GM19324 (cell line): Measurements from ENCODE around the gene SLC2A2.

Experiments used
- ATAC-seq: cut with Tn5 transposase; IDR thresholded peaks from one replicate; pipeline ENCODE4 v1.9.1; 2021; ENCODE audit warnings: mild to moderate bottlenecking, moderate library complexity; ENCODE audit not compliant: unreplicated experiment, low FRiP score

The SLC2A2 gene

DNA sequence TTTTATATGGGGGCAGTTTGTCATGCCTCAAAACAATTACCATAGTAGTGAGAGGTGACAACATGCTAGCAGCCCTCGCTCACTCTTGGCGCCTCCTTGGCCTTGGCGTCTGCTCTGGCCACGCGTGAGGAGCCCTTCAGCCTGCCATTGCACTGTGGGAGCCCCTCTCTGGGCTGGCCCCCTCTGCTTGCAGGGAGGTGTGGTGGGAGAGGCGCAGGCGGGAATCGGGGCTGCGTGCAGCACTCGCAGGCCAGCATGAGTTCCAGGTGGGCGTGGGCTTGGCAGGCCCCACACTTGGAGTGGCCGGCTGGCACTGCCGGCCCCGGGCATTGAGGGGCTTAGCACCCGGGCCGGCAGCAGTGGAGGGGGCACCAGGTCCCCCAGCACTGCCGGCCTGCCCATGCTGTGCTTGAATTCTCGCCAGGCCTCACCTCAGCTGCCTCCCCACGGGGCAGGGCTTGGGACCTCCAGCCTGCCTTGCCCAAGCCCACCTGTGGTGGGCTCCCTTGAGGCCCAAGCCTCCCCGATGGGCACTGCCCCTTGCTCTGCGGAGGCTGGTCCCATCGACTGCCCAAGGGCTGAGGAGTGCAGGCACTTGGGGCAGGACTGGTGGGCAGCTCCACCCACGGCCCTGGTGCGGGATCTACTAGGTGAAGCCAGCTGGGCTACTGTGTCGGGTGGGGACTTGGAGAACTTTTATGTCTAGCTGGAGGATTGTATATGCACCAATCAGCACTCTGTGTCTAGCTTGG lies 79.3 kb downstream of the SLC2A2 start:
- ATAC-seq: no peak
